Breast epithelium (tissue), 3 donors: Measurements from ENCODE around the gene USP32.

ENCODE experiments used
- CTCF ChIP-seq, 3 donors: fragments of 450-650 bp; IDR thresholded peaks; one replicate each; pipeline ENCODE4 v1.5.1; 2016 to 2017; ENCODE audit warnings: antibody characterized with exemption in 3 of 3, mild to moderate bottlenecking in 3 of 3, moderate library complexity in 3 of 3
- POLR2A ChIP-seq: fragments of 450-650 bp; IDR thresholded peaks from one replicate; pipeline ENCODE4 v1.6.1; 2016; ENCODE audit warnings: antibody characterized with exemption, mild to moderate bottlenecking, moderate library complexity

GRCh38 chr17:60130466-60130865, 261.5 kb downstream of the USP32 start:
- no peak for TF ChIP-seq POLR2A
- TF ChIP-seq CTCF (IDR thresholded peaks at IDR 0.05): no peak
